ENCODE data around the gene ADAMTS16. TPM values are rescaled to one million over a fixed set of nuclear protein-coding genes. Genes with fewer than 3 reads are reported as not detected.

The ADAMTS16 gene
- total RNA-seq, 1 donor from 2014 or later, result 1.8 TPM

DNA sequence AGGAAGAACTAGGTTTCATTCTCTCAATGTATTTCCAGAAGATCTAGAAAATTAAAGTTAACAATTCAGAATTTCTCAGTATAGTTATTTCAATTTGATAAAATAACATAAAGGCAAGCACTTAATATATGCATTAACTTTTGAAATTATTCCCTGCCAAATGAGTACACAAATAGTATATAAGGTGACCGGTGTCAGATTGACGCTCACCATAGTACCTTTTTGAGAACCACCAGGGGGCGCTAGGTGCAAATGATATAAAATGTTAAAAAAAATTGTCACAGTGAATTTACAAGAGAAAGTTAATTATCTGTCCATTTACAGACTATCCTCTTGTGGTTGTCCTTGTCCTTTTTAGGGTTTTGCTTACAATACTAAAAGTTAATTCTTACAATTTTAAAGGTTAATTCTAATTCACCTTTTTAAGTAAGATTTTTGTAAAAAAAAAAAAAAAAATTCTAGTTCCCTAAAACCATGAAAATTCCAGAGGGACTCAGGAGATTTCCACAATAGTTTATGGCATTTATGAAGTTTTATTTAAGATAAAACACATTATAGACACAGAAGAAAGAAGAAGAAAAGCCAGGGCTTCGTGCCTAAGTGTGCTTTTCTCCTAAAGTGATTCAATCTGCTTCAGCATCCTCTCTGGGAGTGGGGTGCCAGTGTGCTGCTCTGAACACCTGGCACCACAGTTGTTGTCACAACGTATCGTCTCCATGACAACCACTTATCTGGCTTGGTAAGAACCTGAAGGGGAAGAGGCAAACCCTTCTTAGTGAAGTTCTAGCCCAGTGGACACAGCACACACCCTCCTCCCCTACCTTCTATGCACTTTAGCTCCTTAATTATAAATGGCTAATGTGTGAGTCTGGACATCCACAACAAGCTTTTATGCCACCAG, 1.7 kb downstream of the ADAMTS16 start:
- no peak for DNase-seq (ENCODE audit: low spot score)

DNA sequence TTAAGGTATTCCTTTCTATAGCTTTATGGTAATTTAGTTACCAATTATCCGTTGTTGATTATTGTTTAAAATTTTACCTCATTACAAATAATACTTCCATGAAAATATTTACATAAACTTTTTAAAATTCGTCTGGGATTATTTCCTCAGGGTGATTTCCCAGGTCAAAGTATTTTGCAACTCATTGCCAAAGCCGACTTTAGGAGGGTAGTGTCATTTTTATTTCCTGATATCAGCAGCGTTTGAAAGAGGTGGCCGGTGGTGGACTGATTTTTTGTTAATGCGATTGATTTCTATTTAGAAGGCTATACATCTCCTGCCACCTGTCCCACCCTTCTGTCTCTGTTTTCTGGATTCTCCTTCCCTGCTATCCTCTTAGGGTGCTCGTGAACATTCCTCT, 4.3 kb downstream of the ADAMTS16 start:
- no peak for DNase-seq (ENCODE audit: low spot score)

DNA sequence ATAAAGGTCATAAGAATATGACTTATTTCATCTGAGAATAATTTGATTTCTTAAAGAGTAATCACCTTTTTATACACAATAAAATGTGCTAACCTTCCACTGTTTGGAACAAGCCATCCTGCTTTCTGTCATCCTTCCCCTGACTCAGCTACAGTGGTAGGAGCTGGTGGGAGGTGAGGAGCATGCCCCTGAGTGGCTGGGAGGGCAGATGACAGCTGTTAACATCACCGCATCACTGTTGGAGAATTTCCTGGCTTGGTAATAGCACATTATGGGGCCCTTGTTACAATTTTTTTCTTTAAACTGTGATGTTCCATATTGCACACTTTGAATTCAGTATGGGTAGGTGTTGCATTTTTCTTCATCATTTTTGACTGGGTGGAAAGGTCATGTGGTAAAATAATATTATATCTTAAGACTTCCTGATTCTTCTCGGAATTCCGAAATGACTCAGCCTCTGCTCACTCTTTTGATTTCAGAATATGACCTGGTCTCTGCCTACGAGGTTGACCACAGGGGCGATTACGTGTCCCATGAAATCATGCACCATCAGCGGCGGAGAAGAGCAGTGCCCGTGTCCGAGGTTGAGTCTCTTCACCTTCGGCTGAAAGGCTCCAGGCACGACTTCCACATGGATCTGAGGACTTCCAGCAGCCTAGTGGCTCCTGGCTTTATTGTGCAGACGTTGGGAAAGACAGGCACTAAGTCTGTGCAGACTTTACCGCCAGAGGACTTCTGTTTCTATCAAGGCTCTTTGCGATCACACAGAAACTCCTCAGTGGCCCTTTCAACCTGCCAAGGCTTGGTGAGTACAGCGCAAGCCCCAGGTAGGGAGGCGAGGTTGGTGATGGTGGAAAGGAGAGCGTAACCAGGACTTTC, 5.8 kb downstream of the ADAMTS16 start:
- DNase-seq (ENCODE audit: low spot score), result no peak

DNA sequence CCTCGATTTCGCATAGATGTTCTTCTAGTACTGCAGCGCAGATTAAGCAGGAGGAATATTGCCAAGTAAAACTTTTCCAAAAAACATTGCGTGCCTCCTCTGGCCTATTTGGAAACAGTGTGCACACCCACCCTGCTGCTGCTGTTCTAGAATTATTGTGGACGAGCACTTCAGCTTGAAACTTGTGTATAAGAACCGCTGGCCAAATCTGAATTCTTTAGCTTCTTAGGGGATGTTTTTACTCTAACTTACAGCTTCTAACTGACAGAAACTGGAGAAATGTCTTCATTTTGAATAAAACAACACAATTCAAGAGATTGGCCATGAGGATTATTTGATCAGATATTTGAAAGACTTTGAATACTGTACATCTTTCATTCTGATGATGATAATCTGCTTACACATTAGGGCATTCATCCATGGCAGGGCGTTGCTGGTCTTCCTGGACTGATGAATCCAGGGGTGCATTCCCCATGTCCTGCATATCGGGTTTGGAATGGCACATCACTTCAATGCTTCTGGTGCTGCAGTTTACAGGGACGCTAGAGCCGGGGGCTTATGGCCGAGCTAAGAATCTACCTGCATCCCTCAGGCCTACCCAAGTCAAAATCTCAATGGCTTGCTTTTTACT, 6.5 kb downstream of the ADAMTS16 start:
- no peak for DNase-seq (ENCODE audit: low spot score)

DNA sequence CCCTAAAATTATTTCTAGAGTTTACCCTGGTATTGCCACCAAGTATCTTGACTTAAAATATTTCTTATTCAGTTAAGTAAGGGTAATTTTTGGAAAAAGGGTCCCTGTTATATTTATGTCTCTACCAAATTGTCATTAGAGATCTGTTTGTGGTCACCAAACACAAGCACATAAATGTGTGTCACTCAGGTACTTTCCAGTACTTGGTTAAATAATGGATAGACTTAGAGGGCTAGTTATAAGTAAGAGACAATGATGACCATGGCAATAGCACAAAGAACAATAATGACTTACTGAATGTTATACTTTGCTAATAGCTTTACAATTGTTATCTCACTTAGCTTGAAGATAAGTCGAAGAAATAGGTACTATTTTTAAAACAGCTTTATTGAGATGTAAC, 9.0 kb downstream of the ADAMTS16 start:
- no peak for DNase-seq (ENCODE audit: low spot score)

DNA sequence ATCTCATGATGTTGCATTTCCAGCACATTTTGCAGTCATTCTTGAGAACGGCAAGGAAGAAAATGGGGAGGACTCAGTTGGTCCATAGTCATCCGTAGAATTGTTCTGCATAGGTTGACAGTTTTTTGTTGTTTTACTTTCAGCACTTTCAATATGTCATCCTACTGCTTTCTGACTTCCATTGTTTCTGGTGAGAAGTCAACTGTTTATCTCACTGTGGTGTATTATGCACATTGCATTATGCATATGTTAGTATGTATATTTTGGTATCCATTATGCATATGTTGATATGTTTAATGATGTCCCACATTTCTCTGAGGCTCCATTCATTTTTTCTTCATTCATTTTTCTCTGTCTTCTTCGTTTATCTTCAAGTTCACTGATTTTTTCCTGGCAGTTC, 10.5 kb downstream of the ADAMTS16 start:
- DNase-seq (ENCODE audit: low spot score), result no peak

DNA sequence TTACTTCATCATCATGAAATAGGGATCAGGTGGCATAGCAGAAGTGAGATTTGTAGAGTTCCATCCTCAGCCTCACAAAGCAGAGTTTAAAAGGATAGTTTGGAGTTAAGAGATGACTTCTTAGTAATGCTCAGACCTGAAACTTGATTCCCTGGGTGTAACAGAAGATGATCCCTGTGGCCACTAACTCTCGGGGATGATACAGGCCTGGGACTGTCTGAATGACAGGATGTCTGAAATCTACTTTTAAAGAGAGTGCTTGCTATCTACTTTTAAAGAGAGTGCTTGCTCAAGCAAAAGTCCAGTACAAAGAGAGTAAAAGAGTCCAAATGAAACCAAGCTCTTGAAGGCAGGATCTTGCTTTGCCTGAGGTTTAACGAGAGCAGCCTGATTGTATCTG, 14.6 kb downstream of the ADAMTS16 start:
- DNase-seq (ENCODE audit: low spot score), result no peak

DNA sequence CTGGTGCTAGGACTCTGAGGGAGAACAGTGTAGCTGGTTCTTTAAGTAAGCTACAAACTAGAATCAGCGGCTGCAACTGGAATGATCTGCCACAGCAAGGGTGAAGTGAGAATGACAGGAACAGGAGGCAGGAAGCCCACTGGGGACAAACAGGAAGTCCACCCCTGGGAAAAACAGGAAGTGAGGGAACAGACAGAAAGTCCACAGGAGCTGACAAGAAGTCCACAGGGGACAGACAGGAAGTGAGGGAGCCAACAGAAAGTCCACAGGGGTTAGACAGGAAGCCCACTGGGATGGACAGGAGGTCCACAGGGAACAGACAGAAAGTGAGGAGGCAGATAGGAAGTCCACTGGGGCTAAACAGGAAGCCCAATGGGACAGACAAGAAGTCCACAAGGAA, 15.5 kb downstream of the ADAMTS16 start:
- DNase-seq (ENCODE audit: low spot score), result no peak

DNA sequence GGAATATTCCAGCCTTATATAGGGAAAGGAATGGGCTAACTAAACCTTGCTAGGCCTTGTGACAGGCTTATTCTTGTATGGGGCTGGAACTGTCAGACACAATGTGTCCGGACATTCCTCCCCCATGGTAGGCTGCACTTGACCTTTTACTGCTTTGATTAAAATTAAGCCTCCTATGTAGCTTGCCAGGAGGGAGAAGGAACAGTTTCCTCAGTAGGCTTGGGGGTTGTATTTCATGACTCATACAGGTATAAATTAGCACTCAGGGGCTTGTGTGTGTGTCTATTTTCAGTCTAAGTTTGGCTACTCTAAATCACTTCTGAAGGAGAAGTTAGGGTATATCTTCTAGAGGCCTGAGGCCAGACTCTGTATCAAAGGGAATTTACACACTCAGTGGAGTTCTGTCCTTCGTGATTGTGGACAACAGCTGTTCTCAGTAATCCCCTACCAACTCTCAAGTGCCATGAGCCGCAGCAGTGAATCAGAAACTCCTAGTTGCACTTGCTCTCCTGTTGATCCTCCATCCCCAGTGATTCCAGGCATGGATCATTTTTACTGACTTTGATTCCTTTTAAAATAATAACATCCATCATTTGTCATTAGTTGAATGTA, 16.4 kb downstream of the ADAMTS16 start:
- no peak for DNase-seq (ENCODE audit: low spot score)

DNA sequence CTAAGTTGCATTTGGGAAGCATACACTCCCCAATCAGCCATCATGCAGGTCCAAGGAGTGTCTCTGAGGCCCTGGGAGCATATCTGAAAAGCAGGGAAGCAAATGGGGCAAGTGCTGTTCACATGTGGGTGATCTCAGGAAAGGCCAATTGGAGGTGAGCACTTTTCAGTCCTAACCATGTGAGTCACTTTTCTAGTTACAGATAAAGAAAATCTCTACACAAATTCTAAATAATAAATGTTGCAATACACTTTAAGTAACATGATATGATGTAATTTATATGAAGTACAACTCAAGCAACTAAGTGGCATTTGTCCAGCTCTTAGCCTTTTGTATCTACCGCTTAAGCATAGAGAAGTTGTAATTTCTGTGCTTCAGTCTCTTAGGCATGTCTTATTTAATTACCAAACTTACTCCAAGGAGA, 18.4 kb downstream of the ADAMTS16 start:
- no peak for DNase-seq (ENCODE audit: low spot score)

DNA sequence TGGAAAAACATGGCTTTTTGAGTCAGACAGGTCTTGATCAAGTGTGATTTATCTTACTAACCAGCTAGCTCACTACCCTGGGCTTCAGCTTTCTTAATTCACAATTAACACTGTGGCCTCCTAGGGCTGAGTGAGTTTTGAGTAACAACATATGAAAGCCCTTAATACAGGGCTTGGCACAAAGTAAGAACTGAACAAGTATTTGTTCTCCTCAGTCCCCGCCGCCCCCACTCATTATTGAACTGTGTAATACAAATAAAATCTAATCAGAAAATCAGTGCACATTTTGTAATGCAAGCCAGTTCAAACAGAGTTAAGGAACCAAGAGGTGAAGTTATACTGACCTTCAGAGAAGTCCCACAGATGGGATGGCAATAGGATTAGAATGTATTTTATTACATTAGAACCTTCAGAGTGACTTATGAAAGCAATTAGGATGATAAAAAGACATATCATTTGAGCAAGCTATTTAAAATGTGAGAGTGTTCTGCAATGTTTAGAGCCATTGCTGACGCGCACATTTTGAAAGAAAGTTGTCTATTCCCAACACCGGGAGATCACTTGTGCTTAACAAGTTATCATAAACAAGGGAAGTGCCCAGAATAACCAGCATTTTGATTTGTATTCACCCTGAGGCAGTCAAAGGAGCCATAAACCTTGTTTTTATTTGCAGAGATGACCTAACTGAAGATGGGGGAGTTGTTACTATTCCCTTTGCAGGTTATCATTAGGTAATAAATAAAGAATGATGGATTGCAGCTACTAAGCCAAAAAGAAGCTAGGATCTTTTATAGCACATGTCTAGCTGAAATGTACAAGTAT, 19.4 kb downstream of the ADAMTS16 start:
- no peak for DNase-seq (ENCODE audit: low spot score)

DNA sequence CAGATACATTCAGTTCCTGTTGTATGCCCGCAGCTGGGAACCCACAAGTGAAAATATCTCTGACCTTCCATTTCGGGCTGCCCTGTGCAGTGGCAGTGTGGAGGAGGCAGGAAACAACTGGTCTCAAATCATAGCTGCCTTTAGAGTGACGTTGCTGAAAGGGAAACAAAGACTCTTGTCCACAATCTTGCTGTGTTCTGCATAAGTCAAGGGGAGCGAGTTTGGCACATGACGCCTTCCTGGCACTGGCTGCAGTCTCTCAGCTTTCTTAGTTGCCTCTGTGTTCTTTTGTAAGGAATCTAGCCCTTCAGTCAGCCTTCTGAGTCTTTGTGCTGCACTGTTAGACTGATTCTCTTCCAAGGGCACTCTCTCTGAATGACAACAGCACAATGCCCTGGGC, 24.0 kb downstream of the ADAMTS16 start:
- no peak for DNase-seq (ENCODE audit: low spot score)

DNA sequence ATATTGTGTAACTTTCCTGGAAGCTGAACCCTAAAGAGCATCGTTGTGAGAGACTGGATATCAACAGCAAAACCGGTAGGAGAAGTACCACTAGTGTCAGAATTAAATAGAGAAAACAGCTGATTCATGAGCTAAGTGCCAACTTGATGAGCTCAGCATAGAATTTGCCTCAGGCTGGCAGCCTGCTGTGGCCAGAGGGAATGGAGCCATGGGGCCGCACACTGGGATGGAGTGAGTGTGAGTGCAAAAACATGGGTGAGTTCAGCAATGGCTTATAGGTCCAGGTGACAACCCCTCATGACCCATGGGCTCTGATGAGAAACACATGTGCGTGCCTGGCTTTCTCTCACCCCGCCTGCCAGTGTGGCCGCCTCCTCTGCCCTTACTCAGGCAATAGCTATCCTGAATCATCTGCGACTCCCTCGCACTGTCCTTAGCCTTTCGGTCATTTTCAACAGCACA, 25.4 kb downstream of the ADAMTS16 start:
- no peak for DNase-seq (ENCODE audit: low spot score)

DNA sequence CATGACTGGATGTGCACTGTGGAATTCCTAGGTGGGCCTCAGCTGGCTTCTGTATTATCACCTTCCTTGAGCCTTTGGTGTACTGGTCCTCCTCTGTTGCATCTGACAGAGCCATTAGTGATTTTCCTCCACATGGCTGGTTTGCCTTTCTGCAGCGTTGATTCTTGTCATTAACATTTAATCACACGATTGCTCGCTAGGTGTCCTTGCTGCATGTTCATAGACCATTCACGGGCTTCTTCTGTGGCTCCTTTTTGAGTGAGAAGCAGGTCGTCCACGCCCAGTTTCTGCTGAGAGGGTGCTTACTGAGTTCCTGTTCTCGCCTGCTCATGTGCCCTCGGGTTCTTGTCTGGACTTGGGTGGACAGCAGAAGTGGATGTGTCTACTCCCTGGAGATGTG, 29.3 kb downstream of the ADAMTS16 start:
- no peak for DNase-seq (ENCODE audit: low spot score)

DNA sequence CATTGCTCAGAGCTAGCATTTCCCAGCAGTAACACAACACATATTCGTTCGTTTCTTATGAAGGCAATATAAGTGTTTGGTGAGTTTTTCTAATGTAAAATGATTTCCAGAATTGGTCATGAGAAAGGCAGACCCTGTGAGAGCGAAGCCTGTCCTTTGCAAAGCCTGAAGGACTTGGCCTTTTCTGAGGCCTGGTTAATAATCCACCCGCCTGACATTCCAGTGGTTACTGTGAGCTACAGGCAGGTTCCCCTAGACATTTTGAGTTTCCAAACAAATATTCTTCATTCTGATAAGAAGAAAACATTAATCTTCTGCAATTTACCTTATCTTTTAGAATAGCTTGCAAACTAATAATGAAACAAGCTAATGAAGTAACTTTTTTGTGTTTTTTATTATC, 38.0 kb downstream of the ADAMTS16 start:
- no peak for DNase-seq (ENCODE audit: low spot score)

DNA sequence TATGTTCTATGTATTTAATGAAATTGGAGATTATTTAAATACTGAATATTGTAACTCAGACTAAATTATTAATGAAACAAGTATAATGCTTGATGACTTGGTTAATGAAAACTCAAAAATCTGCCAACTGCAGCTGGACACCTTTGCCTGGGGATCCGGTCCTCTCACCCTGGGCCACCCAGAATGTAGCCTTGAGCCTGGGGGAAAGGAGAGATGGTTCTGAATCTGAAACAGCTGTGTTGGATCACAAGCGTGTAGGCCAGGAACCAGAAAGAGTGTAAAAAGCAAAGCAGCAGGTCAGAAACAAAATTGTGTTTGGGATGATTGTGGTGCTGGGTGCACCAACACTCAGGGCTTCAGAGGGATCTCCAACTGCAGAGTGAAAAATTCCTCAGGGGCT, 38.5 kb downstream of the ADAMTS16 start:
- no peak for DNase-seq (ENCODE audit: low spot score)

DNA sequence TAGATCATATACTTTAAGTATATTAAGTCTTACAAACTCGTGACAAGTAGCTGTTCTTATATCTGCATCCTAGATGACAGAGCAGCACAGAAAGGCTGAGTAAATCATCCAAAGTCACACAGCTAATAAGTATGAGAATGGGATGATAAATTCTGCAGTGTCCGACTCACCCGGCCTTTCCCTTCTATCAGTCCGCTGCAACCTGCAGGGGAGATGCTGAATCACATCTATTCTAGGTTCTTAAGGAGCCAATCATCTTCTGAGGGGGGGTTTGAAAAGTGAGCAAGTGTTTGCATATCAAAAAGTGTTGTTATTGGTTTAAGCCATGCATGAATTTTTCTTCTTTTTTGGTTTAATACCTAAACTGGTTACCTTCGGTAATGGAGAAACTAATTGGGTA, 38.9 kb downstream of the ADAMTS16 start:
- no peak for DNase-seq (ENCODE audit: low spot score)

DNA sequence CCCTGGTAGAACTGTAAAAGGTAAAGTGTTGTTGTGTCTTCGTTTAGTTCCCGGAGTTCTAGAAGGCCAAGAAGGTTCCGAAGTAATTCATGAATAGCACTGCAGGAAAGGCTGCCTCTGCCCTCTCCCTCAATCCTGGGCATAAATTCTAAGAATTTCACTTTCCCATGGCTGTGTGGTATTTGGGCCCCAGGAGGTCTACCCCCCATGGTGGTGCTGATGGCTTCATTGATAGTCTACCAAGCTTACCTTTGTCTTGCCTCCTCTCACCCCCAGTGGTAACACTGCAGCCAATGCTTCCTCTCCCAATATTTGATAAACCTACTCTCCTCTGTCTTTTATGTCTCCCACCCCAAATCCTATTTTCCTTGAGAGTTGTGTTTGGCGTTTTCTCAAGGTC, 39.5 kb downstream of the ADAMTS16 start:
- no peak for DNase-seq (ENCODE audit: low spot score)

DNA sequence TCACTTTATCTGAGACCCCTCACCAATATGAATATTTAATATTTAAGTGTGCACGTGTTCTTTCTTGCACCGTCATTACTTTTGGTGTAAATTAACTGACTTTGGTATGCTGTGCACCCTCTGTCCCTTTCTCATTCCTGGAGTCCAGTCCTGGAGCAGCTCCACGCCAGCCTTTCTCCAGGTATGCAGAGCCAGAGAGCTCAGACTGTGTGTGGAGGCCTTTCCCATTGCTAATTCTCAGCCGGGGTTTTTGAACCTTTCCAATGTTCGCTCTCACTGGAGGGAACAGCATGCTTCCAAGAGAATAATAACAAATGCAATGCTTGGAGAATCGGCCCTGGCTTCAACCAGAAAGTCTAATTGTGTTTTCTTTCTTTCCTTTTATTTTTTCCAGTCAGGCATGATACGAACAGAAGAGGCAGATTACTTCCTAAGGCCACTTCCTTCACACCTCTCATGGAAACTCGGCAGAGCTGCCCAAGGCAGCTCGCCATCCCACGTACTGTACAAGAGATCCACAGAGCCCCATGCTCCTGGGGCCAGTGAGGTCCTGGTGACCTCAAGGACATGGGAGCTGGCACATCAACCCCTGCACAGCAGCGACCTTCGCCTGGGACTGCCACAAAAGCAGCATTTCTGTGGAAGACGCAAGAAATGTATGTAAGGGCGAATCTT, 41.7 kb downstream of the ADAMTS16 start:
- DNase-seq (ENCODE audit: low spot score), result no peak
